Right lobe of liver (tissue), 6 donors: ENCODE measurements around the gene GPC6. TPM values are rescaled to one million over a fixed set of nuclear protein-coding genes. Genes with fewer than 3 reads are reported as not detected.
A peak's percentile ranks its signal among the peaks of the same experiment; 100 is the strongest.

Experiments
- ATAC-seq, 4 donors: fragments of 200-7000 bp; cut with Tn5 transposase; one replicate each; pipeline ENCODE4 v1.9.1; 2020; ENCODE audit warnings: mild to moderate bottlenecking in 4 of 4, moderate library complexity in 4 of 4
- DNase-seq, 3 donors: peaks; one replicate each; pipeline ENCODE4 v3.0.0-alpha.2; 2020
- H3K27ac ChIP-seq, 3 donors: fragments of 200-600 bp; one replicate each; pipeline ENCODE4 v1.8.0; 2022
- H3K27me3 ChIP-seq, 2 donors: fragments of 200-600 bp; one replicate each; pipeline ENCODE4 v1.8.0; 2022
- H3K36me3 ChIP-seq, 4 donors: fragments of 200-600 bp; sonication (generic) in 1 of 4; one replicate each; pipeline versions ENCODE4 v1.5.1 to v1.8.0; 2017 to 2022; ENCODE audit warnings: control low read depth in 1 of 4
- H3K4me1 ChIP-seq, 4 donors: fragments of 200-600 bp; sonication (generic) in 1 of 4; one replicate each; pipeline versions ENCODE4 v1.5.1 to v1.8.0; 2017 to 2022; ENCODE audit warnings: control low read depth in 1 of 4
- H3K4me3 ChIP-seq, 3 donors: fragments of 200-600 bp; one replicate each; pipeline ENCODE4 v1.8.0; 2022
- H3K9me3 ChIP-seq, 4 donors: fragments of 200-600 bp; sonication (generic) in 1 of 4; one replicate each; pipeline versions ENCODE4 v1.5.1 to v1.8.0; 2017 to 2022; ENCODE audit warnings: control low read depth in 1 of 4
- POLR2A ChIP-seq: fragments of 450-650 bp; IDR thresholded peaks from one replicate; pipeline ENCODE4 v1.6.1; 2017; ENCODE audit warnings: antibody characterized with exemption, mild to moderate bottlenecking
- WGBS: methylation state at CpG from one replicate; pipeline ENCODE4 v1.1.6; 2018; ENCODE audit warnings: low coverage, low lambda C conversion rate; ENCODE audit not compliant: insufficient coverage; ENCODE audit errors: missing lambda C conversion rate; 5-methylcytosine and 5-hydroxymethylcytosine counted together
- intact Hi-C, 2 donors: fragments of 100-400 bp; cut with DNase I; formaldehyde crosslinking; loops; one replicate each; pipeline versions ENCODE4 v1.11.2 to v1.14.1; 2022
- total RNA-seq, 6 experiments: library from RNA; depleted of rRNA in 2 of 6; stranded (reverse); fragments of >200 nt in 2 of 6; fragmentation: NEBNext Ultra II Directional in 3 of 6; extraction: Animal tissue kit (Norgen Biotek cat#: 25700) in 3 of 6; gene quantifications; one replicate each; pipeline versions ENCODE4 v1.1.0 to v1.2.4, GENCODE V29; 2016 to 2023
- TF ChIP-seq, protein P1 (sequence below), 4 donors: fragments of 200-600 bp in 3 of 4; fragments of 450-650 bp in 1 of 4; IDR thresholded peaks; one replicate each; pipeline versions ENCODE4 v1.5.1 to v1.8.0; 2016 to 2022; ENCODE audit warnings: antibody characterized with exemption in 4 of 4, mild to moderate bottlenecking in 2 of 4
- donor health status: DM: no; HTN: yes; CAD: no.
- donor health status: DM: no; HTN: no; CAD: no.
- donor health status: DM: no; HTN: no; CAD: no.
- donor health status: DM: no; HTN: yes; CAD: no.
- donor health status: DM: no; HTN: yes; CAD: no.

Gene GPC6
- total RNA-seq, 6 experiments from 2014 or later, result 18.6 to 30.1 (median 20.2) TPM

DNA sequence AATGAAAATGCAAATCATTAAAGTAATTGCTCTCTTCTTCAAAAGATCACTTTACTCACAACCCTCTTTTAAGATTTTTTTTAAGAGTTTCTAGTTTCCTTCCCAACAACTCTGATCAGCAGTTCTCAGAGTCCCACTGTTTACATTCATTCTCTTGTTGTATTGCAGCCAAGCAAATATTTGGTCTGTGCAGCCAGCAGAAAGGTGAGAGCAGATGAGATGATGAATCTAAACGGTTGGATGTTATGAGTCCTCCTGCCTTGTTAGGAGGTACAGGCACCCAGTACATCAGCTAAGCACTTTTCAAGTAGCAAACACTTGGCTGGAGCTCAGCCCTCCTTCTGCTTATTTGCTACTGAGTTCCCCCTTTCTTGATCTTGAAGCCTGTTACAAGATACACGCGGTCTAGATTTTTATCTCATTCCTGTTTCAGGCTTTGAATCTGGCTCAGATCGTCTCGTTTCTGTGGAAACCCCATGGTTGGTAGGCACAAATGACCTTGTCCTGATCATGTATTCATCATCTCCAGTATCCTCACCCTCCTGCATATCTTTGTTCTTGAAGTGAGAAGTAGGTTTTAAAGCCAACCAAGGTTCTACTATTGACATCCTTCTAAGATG, 952.1 kb downstream of the GPC6 start:
- intact Hi-C loops, result no loop called here

DNA sequence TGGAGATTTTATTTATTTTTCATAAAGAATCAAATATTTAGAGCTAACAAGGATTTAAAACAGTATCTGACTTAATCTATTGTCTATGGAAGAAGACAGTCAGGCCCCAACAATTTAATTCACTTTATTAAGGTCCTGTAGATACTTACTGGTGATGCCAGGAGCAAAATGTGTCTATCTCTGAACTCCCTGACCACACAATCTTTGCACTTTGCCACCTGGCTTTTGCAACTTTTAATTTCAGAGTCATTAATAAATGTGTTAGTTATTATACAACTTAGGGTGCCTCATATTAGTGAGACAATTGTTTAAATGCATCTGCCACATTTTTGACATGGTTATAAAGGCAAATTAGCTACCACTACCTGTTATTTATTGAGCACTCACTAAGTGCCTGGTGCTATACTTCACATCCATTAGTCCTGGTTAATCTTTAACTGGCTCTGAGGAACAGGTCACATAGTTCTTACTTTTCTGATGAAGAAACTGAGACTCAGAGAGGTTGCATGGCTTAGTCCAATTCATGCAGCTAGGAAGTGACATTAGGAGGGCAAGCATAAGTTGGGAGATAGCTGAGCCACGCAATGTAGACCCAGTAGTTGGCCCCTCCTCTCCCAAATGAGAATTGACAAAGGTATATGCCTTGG, 955.0 kb downstream of the GPC6 start:
- H3K27me3 ChIP-seq, result no peaks in the 10 kb centered on the region
- H3K36me3 ChIP-seq, result no peaks in the 10 kb centered on the region
- DNase-seq (no peak), ATAC-seq (peak; percentile 80 to 92 (median 84))
- no peak overlapping the region for H3K4me3 ChIP-seq
- WGBS, result 38% methylated on average over 1 of the region's 1 CpG
- intact Hi-C loops, result no loop called here
- H3K9me3 ChIP-seq, result no peaks in the 10 kb centered on the region
- TF ChIP-seq, protein P1, sequence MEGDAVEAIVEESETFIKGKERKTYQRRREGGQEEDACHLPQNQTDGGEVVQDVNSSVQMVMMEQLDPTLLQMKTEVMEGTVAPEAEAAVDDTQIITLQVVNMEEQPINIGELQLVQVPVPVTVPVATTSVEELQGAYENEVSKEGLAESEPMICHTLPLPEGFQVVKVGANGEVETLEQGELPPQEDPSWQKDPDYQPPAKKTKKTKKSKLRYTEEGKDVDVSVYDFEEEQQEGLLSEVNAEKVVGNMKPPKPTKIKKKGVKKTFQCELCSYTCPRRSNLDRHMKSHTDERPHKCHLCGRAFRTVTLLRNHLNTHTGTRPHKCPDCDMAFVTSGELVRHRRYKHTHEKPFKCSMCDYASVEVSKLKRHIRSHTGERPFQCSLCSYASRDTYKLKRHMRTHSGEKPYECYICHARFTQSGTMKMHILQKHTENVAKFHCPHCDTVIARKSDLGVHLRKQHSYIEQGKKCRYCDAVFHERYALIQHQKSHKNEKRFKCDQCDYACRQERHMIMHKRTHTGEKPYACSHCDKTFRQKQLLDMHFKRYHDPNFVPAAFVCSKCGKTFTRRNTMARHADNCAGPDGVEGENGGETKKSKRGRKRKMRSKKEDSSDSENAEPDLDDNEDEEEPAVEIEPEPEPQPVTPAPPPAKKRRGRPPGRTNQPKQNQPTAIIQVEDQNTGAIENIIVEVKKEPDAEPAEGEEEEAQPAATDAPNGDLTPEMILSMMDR (IDR thresholded peaks at IDR 0.05), result no peak
- TF ChIP-seq POLR2A, result no peak
- H3K27ac ChIP-seq, result peak overlapping the region in 1 of 3 donors; percentile 50
- peaks cover 0 to 24% (median 7%) of the 10 kb centered on the region in 4 donors for H3K4me1 ChIP-seq

More for the DNA sequence above, 952.1 kb downstream of the GPC6 start:
- ATAC-seq, result peak; percentile 66 to 84 (median 72)
- Histone ChIP-seq H3K4me3 (no peak overlapping the region), H3K27me3 (no peaks in the 10 kb centered on the region), H3K36me3 (no peaks in the 10 kb centered on the region), H3K27ac (no peak overlapping the region), H3K9me3 (no peaks in the 10 kb centered on the region), H3K4me1 (peaks cover 0 to 33% (median 7%) of the 10 kb centered on the region in 4 donors)
- DNase-seq, result no peak
- WGBS, result 29% methylated on average over 5 of the region's 5 CpGs
- TF ChIP-seq POLR2A, result no peak
- TF ChIP-seq, protein P1 (IDR thresholded peaks at IDR 0.05), result no peak

DNA sequence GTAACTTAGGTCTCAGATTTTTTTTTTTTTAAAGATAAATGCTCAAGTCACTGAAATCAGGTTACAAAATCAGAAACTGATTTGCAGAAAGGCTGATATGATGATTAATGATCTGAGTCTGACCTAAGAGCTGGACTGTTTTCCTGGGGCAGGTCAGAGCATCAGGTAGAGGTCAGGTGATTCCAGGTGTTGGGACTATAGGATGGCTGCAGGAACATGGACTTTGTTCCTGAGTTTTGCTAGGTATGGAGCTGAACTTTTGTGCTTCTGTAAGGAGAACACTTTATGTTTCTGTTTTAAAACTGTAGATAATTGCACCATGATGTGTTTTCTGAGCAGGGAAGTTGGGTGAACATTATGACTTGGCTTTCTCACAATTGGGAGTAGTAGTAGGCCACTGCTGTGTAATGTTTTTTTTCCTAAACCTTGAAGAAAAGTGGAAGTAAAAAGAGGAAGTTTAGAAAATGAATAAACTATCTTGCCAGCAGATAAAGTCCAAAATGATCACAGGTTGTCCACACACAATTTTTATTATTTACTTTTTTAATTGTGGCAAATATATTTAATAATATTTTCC, 955.7 kb downstream of the GPC6 start:
- no peaks in the 10 kb centered on the region for H3K27me3 ChIP-seq
- ATAC-seq, result peak; percentile 35 to 55 (median 48)
- no peak overlapping the region for H3K4me3 ChIP-seq
- TF ChIP-seq, protein P1 (IDR thresholded peaks at IDR 0.05), result no peak
- no peak for TF ChIP-seq POLR2A
- H3K36me3 ChIP-seq, result no peaks in the 10 kb centered on the region
- DNase-seq, result no peak
- H3K9me3 ChIP-seq, result no peaks in the 10 kb centered on the region
- intact Hi-C loops, result no loop called here
- H3K4me1 ChIP-seq, result peaks cover 0 to 24% (median 7%) of the 10 kb centered on the region in 4 donors
- peak overlapping the region in 1 of 3 donors; percentile 50 for H3K27ac ChIP-seq

DNA sequence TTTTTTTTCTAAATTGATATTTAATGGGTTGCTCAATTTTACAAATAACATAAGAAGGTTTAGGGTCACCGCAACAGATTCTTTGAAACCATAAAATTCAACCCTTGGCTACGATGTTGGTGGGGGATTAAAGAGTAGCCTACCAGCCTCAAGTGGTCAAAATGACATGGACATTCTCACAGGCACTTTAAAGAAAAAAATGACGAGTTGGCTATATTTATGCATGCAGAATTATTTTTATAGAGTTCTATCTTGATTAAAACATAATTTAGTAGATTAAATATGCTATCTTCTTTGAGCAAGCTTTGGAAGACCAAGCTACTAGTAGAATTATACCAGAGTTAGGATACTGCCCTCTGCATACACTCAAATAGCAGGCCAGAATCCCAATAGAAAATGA, 959.9 kb downstream of the GPC6 start:
- no peak for ATAC-seq
- DNase-seq, result no peak
- H3K4me1 ChIP-seq, result peaks cover 0 to 13% (median 5%) of the 10 kb centered on the region in 4 donors
- no peaks in the 10 kb centered on the region for H3K27me3 ChIP-seq
- 88% methylated on average over 3 of the region's 3 CpGs for WGBS
- intact Hi-C loops, result no loop called here
- H3K4me3 ChIP-seq, result no peak overlapping the region
- H3K9me3 ChIP-seq, result no peaks in the 10 kb centered on the region
- TF ChIP-seq, protein P1 (IDR thresholded peaks at IDR 0.05), result no peak
- no peak for TF ChIP-seq POLR2A
- no peaks in the 10 kb centered on the region for H3K36me3 ChIP-seq
- no peak overlapping the region for H3K27ac ChIP-seq
